Activated T-cell treated with anti-CD3 and anti-CD28 coated beads, Interleukin-2, amount 50 U/mL, for 1 hour (primary cell): ENCODE measurements around the gene LYPD6B.

ENCODE experiments used
- DNase-seq: peaks from one replicate; pipeline ENCODE4 v3.0.0-alpha.2; 2020

The LYPD6B gene

GRCh38 chr2:149015501-149015900 lies 23.0 kb upstream of the LYPD6B start:
- no peak for DNase-seq

- DNase-seq = no peak
These were observed 22.5 kb upstream of the LYPD6B start for GRCh38 chr2:149015926-149016563.

- DNase-seq = peak; percentile 69
These were observed 21.1 kb upstream of the LYPD6B start for GRCh38 chr2:149017116-149017985.

GRCh38 chr2:149018981-149019380 lies 19.5 kb upstream of the LYPD6B start:
- no peak for DNase-seq

- DNase-seq = no peak
These were observed 18.7 kb upstream of the LYPD6B start for GRCh38 chr2:149019768-149020167.

GRCh38 chr2:149020432-149020851 lies 18.1 kb upstream of the LYPD6B start:
- DNase-seq = no peak

GRCh38 chr2:149021271-149021719 lies 17.2 kb upstream of the LYPD6B start:
- no peak for DNase-seq

GRCh38 chr2:149021761-149022160 lies 16.7 kb upstream of the LYPD6B start:
- no peak for DNase-seq

GRCh38 chr2:149023091-149023490 lies 15.4 kb upstream of the LYPD6B start:
- no peak for DNase-seq

GRCh38 chr2:149027590-149028250 lies 10.8 kb upstream of the LYPD6B start:
- DNase-seq = no peak

- DNase-seq = no peak
These were observed 10.1 kb upstream of the LYPD6B start for GRCh38 chr2:149028377-149028776.

GRCh38 chr2:149028891-149029290 lies 9.6 kb upstream of the LYPD6B start:
- DNase-seq = no peak

GRCh38 chr2:149029307-149029965 lies 9.1 kb upstream of the LYPD6B start:
- DNase-seq = no peak

GRCh38 chr2:149031396-149031795 lies 7.1 kb upstream of the LYPD6B start:
- no peak for DNase-seq

- no peak for DNase-seq
These were observed 4.8 kb upstream of the LYPD6B start for GRCh38 chr2:149033716-149034115.

- DNase-seq = no peak
These were observed 4.1 kb upstream of the LYPD6B start for GRCh38 chr2:149034406-149034805.

- DNase-seq = no peak
These were observed 1.8 kb upstream of the LYPD6B start for GRCh38 chr2:149036507-149037293.

GRCh38 chr2:149037851-149038250 lies 648 bp upstream of the LYPD6B start:
- DNase-seq = no peak

- DNase-seq = no peak
These were observed 770 bp downstream of the LYPD6B start for GRCh38 chr2:149039213-149039724.

- DNase-seq = no peak
These were observed 2.0 kb downstream of the LYPD6B start for GRCh38 chr2:149040451-149040850.

- no peak for DNase-seq
These were observed 3.0 kb downstream of the LYPD6B start for GRCh38 chr2:149041482-149041881.

- DNase-seq = no peak
These were observed 4.4 kb downstream of the LYPD6B start for GRCh38 chr2:149042881-149043280.
